HepG2 (cell line): ENCODE data around the gene CIAPIN1. TPM values are rescaled to one million over a fixed set of nuclear protein-coding genes. Genes with fewer than 3 reads are reported as not detected.

ENCODE experiments used
- ATAC-seq: fragments of 200-7000 bp; cut with Tn5 transposase; 3 replicates; pipeline ENCODE4 v1.9.1; 2020; ENCODE audit warnings: mild to moderate bottlenecking, moderate library complexity
- BruUV-seq: library from RNA; stranded (reverse); fragments of 400-500 nt; replicated peaks from 2 replicates; lab custom pipeline; 2021; lab: Mats Ljungman, UMichigan
- CTCF ChIA-PET: fragments of 300-600 bp; formaldehyde crosslinking; extraction: SDS; loops from one replicate; lab custom pipeline; 2021; ENCODE audit warnings: low total read pairs, inconsistent platforms, low intra/inter-chr PET ratio; lab: Yijun Ruan, JAX
- POLR2A ChIA-PET: fragments of 350-600 bp; sonication (Branson Sonifier 250); formaldehyde crosslinking; loops from one replicate; lab custom pipeline; 2020; ENCODE audit warnings: antibody characterized with exemption, inconsistent platforms; lab: Yijun Ruan, JAX
- DNase-seq: peaks from one replicate; pipeline ENCODE4 v3.0.0-alpha.2; 2015; ENCODE audit warnings: low spot score
- FAIRE-seq: peaks from 3 replicates; lab custom pipeline; 2011; peaks lifted over from hg19 to GRCh38; lab: Jason Lieb, UNC
- H2AFZ ChIP-seq: one replicate; pipeline ENCODE4 v1.6.1; 2011; ENCODE audit warnings: low read length, inconsistent platforms
- H3K27ac ChIP-seq: fragments of 300-600 bp; 3 replicates; pipeline ENCODE4 v1.8.0; 2011; ENCODE audit warnings: mixed run types, mild to moderate bottlenecking, mixed read lengths, low read length, inconsistent platforms; ENCODE audit not compliant: insufficient read depth; ENCODE audit errors: extremely low read length
- H3K27me3 ChIP-seq, 2 experiments: fragments of 200-600 bp in 1 of 2; 2 replicates in 1 of 2; 3 replicates in 1 of 2; pipeline versions ENCODE4 v1.6.0 to v1.8.0; 2011; ENCODE audit warnings: low read length in 2 of 2, mild to moderate bottlenecking in 2 of 2, moderate library complexity in 2 of 2, inconsistent platforms in 1 of 2; ENCODE audit not compliant: insufficient read depth in 2 of 2, control insufficient read depth in 1 of 2
- H3K36me3 ChIP-seq, 2 experiments: fragments of 200-600 bp in 1 of 2; replicated peaks in 1 of 2; 2 replicates in 1 of 2; 3 replicates in 1 of 2; pipeline versions ENCODE4 v1.5.1 to v1.8.0; 2011; ENCODE audit warnings: low read length in 2 of 2, inconsistent platforms in 1 of 2; ENCODE audit not compliant: insufficient read depth in 2 of 2, control insufficient read depth in 1 of 2
- H3K4me1 ChIP-seq: 2 replicates; pipeline ENCODE4 v1.5.1; 2012; ENCODE audit warnings: low read length, inconsistent platforms; ENCODE audit not compliant: insufficient read depth
- H3K4me2 ChIP-seq: 2 replicates; pipeline ENCODE4 v1.6.0; 2011; ENCODE audit warnings: low read depth, low read length, inconsistent platforms
- H3K4me3 ChIP-seq, 3 experiments: fragments of 200-600 bp in 1 of 3; sonication (generic), shearing (Covaris generic) in 1 of 3; replicated peaks in 1 of 3; 2 replicates each; pipeline ENCODE4 v1.5.1; 2011 to 2016; ENCODE audit warnings: low read length in 3 of 3, inconsistent platforms in 2 of 3, low read depth in 2 of 3, mild to moderate bottlenecking in 2 of 3, control low read depth in 1 of 3, mixed read lengths in 1 of 3; ENCODE audit not compliant: insufficient read depth in 1 of 3
- H3K79me2 ChIP-seq: one replicate; pipeline ENCODE4 v1.6.1; 2011; ENCODE audit warnings: low read length, inconsistent platforms; ENCODE audit not compliant: insufficient read depth
- H3K9ac ChIP-seq: 2 replicates; pipeline ENCODE4 v1.6.0; 2011; ENCODE audit warnings: mild to moderate bottlenecking, low read depth, low read length, inconsistent platforms; ENCODE audit not compliant: insufficient read depth
- H3K9me3 ChIP-seq: 2 replicates; pipeline ENCODE4 v1.5.1; 2012; ENCODE audit warnings: mild to moderate bottlenecking, low read length
- H4K20me1 ChIP-seq: 2 replicates; pipeline ENCODE4 v1.6.0; 2011; ENCODE audit warnings: inconsistent platforms, mild to moderate bottlenecking, low read length, moderate library complexity; ENCODE audit not compliant: insufficient read depth
- GABPB1 ChIP-seq: IDR thresholded peaks from 2 replicates; pipeline ENCODE4 v1.6.1; 2016; ENCODE audit warnings: mild to moderate bottlenecking, missing genetic modification reagents, moderate library complexity, missing compliant biosample characterization
- HNRNPLL ChIP-seq: fragments of 200-400 bp; formaldehyde crosslinking; IDR thresholded peaks from 2 replicates; pipeline ENCODE4 v1.6.1; 2017; ENCODE audit warnings: mild to moderate bottlenecking, low read depth, low read length; ENCODE audit not compliant: poor library complexity, severe bottlenecking
- MEIS1 ChIP-seq: sonication (generic); formaldehyde crosslinking; IDR thresholded peaks from 2 replicates; pipeline ENCODE4 v1.9.0; 2021; ENCODE audit warnings: mild to moderate bottlenecking, missing genetic modification reagents, moderate library complexity, borderline replicate concordance
- RAD21 ChIP-seq: fragments of 450-650 bp; formaldehyde crosslinking; IDR thresholded peaks from 2 replicates; pipeline ENCODE4 v1.5.0; 2020; ENCODE audit warnings: mild to moderate bottlenecking
- RCOR2 ChIP-seq: IDR thresholded peaks from 2 replicates; pipeline ENCODE4 v1.6.1; 2016; ENCODE audit warnings: missing biosample characterization, missing genetic modification reagents
- STAG1 ChIP-seq: sonication (generic); formaldehyde crosslinking; IDR thresholded peaks from 2 replicates; pipeline ENCODE4 v1.4.0; 2020; ENCODE audit warnings: missing genetic modification reagents
- STAT5B ChIP-seq: sonication (generic); formaldehyde crosslinking; IDR thresholded peaks from 2 replicates; pipeline ENCODE4 v1.4.0; 2020; ENCODE audit warnings: missing genetic modification reagents
- TBX2 ChIP-seq: sonication (generic); formaldehyde crosslinking; IDR thresholded peaks from 2 replicates; pipeline ENCODE4 v1.5.0; 2020; ENCODE audit warnings: missing genetic modification reagents, mild to moderate bottlenecking, borderline replicate concordance
- WGBS: methylation state at CpG from one replicate; pipeline ENCODE4 v1.1.6; 2017; ENCODE audit warnings: low lambda C conversion rate; 5-methylcytosine and 5-hydroxymethylcytosine counted together
- in situ Hi-C: cut with HindIII; loops from 2 replicates; pipeline ENCODE4 v1.10.0; 2017; ENCODE audit warnings: low pct_unique_long_range_greater_than_20kb; ENCODE audit not compliant: extremely low pct_ligation_motif_present
- intact Hi-C: fragments of 100-400 bp; cut with micrococcal nuclease; formaldehyde crosslinking; loops from one replicate; pipeline ENCODE4 v1.10.0; 2022; ENCODE audit not compliant: unreplicated experiment
- polyA plus RNA-seq, 8 experiments: library from polyadenylated mRNA; depleted of rRNA in 3 of 8; stranded (reverse) in 7 of 8; unstranded in 1 of 8; fragments of >200 nt; fragmentation: Illumina TruSeq in 4 of 8; extraction: Trizol in 4 of 8; gene quantifications; 2 replicates each; pipeline versions ENCODE4 v1.2.1 to v1.2.3, GENCODE V29; 2011 to 2016; ENCODE audit warnings: low read depth in 4 of 8, missing spikeins in 1 of 8, mixed read lengths in 1 of 8; ENCODE audit not compliant: insufficient read depth in 1 of 8
- total RNA-seq, 5 experiments: library from RNA; depleted of rRNA; stranded (reverse); fragments of >200 nt; fragmentation: Illumina TruSeq; extraction: Trizol; gene quantifications; 2 replicates each; pipeline ENCODE4 v1.2.3, GENCODE V29; 2016; ENCODE audit warnings: low read depth in 1 of 5
- TF ChIP-seq, protein P1 (sequence below), 2 experiments: sonication (generic) in 1 of 2; formaldehyde crosslinking in 1 of 2; IDR thresholded peaks; 2 replicates each; pipeline versions ENCODE4 v1.4.0 to v1.6.1; 2018 to 2020; ENCODE audit warnings: missing genetic modification reagents in 2 of 2, borderline replicate concordance in 1 of 2, low read depth in 1 of 2, mild to moderate bottlenecking in 1 of 2, missing biosample characterization in 1 of 2
- TF ChIP-seq, protein P2 (sequence below): sonication (generic); formaldehyde crosslinking; IDR thresholded peaks from 2 replicates; pipeline ENCODE4 v1.5.0; 2020; ENCODE audit warnings: mild to moderate bottlenecking, missing genetic modification reagents, moderate library complexity
- TF ChIP-seq, protein P3 (sequence below): sonication (generic); formaldehyde crosslinking; IDR thresholded peaks from 2 replicates; pipeline ENCODE4 v1.8.1; 2023; ENCODE audit warnings: mild to moderate bottlenecking, missing genetic modification reagents
- TF ChIP-seq, protein P4 (sequence below): sonication (generic); formaldehyde crosslinking; IDR thresholded peaks from 2 replicates; pipeline ENCODE4 v1.5.0; 2020; ENCODE audit warnings: missing genetic modification reagents
- TF ChIP-seq, protein P5 (sequence below): sonication (generic); formaldehyde crosslinking; IDR thresholded peaks from 2 replicates; pipeline ENCODE4 v1.4.0; 2020; ENCODE audit warnings: mild to moderate bottlenecking, low read depth, missing genetic modification reagents

CIAPIN1 gene
- total and polyA plus RNA-seq, 2 of the 13 experiments (the other 11 are each of a cell fraction or from before 2014, with no cell fraction given): 69.3 to 89.7 TPM

DNA sequence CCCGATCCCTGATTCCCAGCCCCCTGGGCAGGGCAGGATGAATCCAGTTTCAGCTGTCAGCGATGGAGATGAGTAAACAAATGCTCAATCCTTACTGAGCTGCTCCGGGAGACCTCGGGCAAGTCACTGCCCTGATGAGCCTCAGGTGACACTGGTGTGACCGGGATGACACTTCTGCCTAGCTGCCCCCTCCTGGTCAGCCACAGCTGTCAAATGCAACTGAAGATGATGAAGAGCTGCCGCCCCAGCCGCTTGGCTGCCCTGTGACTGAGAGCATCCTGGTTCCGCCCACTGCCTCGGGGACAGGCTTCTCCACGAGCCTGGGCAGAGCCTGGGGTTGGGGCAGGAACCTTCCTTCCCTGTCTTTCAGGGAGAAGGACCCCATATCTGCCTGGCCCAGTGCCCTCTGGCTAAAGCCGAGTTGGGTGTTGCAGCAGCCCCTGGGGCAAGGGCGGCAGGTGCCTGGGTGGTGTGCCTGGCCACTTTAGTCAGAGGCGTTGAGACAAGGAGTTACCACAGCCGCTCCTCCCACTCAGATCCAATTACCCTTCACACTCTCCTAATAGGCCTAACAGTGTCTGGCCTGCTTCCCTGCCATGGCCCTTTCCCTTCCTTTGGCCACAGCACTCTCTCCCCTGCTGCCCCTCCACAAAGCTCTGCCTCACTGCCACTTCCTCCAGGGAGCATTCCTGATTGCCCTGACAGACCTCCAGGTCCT lies 37.2 kb downstream of the CIAPIN1 start:
- Histone ChIP-seq H2AFZ (no peak overlapping the region), H3K4me2 (no peak overlapping the region), H3K4me3 (no peak overlapping the region), H3K27me3 (peaks cover 9 to 49% of the 10 kb centered on the region in 2 experiments; a peak in 4 of 5 replicates), H3K36me3 (no peaks in the 10 kb centered on the region), H3K27ac (no peak overlapping the region), H3K9ac (no peak overlapping the region), H3K4me1 (peaks cover 18% of the 10 kb centered on the region; the same call in 1 of the 2 replicates), H4K20me1 (no peaks in the 10 kb centered on the region), H3K79me2 (no peaks in the 10 kb centered on the region), H3K9me3 (no peaks in the 10 kb centered on the region)
- intact Hi-C loops: loop anchor here (1.0 to 10.0 kb wide), 2 partner anchors 106 to 325 kb away; no protein-coding TSS in a partner anchor
- POLR2A ChIA-PET: interaction anchor here (0.8 to 1.0 kb wide), 2 partner anchors 38 to 75 kb away, joined by 3 read pairs; partner anchors contain the start of gene CX3CL1
- ATAC-seq (peak; percentile 74), FAIRE-seq (peak; percentile 71), DNase-seq (peak; percentile 49)
- no TSS peak for BruUV-seq
- WGBS: 15% methylated on average over 10 of the region's 14 CpGs
- in situ Hi-C loops: no loop called here
- CTCF ChIA-PET: interaction anchor here (1.3 to 1.9 kb wide), 2 partner anchors 106 to 109 kb away, joined by 3 to 13 read pairs; no protein-coding TSS in a partner anchor
- TF ChIP-seq, protein P1, sequence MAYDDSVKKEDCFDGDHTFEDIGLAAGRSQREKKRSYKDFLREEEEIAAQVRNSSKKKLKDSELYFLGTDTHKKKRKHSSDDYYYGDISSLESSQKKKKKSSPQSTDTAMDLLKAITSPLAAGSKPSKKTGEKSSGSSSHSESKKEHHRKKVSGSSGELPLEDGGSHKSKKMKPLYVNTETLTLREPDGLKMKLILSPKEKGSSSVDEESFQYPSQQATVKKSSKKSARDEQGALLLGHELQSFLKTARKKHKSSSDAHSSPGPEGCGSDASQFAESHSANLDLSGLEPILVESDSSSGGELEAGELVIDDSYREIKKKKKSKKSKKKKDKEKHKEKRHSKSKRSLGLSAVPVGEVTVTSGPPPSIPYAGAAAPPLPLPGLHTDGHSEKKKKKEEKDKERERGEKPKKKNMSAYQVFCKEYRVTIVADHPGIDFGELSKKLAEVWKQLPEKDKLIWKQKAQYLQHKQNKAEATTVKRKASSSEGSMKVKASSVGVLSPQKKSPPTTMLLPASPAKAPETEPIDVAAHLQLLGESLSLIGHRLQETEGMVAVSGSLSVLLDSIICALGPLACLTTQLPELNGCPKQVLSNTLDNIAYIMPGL (CRISPR knock-in tag; IDR thresholded peaks at IDR 0.05; ENCODE audit: borderline replicate concordance in 1 of 2, low read depth in 1 of 2): 0 out of 4 replicates have a peak, but pooled peaks of 1 of the 2 experiments have one; percentile 34
- TF ChIP-seq RCOR2 (CRISPR knock-in tag): 0 out of 2 replicates have a peak, but pooled peaks have one; percentile 26
- TF ChIP-seq, protein P2, sequence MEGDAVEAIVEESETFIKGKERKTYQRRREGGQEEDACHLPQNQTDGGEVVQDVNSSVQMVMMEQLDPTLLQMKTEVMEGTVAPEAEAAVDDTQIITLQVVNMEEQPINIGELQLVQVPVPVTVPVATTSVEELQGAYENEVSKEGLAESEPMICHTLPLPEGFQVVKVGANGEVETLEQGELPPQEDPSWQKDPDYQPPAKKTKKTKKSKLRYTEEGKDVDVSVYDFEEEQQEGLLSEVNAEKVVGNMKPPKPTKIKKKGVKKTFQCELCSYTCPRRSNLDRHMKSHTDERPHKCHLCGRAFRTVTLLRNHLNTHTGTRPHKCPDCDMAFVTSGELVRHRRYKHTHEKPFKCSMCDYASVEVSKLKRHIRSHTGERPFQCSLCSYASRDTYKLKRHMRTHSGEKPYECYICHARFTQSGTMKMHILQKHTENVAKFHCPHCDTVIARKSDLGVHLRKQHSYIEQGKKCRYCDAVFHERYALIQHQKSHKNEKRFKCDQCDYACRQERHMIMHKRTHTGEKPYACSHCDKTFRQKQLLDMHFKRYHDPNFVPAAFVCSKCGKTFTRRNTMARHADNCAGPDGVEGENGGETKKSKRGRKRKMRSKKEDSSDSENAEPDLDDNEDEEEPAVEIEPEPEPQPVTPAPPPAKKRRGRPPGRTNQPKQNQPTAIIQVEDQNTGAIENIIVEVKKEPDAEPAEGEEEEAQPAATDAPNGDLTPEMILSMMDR (CRISPR knock-in tag): peak; percentile 62
- TF ChIP-seq RAD21: peak; percentile 68
- TF ChIP-seq, protein P3, sequence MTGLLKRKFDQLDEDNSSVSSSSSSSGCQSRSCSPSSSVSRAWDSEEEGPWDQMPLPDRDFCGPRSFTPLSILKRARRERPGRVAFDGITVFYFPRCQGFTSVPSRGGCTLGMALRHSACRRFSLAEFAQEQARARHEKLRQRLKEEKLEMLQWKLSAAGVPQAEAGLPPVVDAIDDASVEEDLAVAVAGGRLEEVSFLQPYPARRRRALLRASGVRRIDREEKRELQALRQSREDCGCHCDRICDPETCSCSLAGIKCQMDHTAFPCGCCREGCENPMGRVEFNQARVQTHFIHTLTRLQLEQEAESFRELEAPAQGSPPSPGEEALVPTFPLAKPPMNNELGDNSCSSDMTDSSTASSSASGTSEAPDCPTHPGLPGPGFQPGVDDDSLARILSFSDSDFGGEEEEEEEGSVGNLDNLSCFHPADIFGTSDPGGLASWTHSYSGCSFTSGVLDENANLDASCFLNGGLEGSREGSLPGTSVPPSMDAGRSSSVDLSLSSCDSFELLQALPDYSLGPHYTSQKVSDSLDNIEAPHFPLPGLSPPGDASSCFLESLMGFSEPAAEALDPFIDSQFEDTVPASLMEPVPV: peak; percentile 36; the same call in 1 of the 2 replicates
- TF ChIP-seq, protein P4, sequence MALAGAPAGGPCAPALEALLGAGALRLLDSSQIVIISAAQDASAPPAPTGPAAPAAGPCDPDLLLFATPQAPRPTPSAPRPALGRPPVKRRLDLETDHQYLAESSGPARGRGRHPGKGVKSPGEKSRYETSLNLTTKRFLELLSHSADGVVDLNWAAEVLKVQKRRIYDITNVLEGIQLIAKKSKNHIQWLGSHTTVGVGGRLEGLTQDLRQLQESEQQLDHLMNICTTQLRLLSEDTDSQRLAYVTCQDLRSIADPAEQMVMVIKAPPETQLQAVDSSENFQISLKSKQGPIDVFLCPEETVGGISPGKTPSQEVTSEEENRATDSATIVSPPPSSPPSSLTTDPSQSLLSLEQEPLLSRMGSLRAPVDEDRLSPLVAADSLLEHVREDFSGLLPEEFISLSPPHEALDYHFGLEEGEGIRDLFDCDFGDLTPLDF: no peak
- TF ChIP-seq, protein P5, sequence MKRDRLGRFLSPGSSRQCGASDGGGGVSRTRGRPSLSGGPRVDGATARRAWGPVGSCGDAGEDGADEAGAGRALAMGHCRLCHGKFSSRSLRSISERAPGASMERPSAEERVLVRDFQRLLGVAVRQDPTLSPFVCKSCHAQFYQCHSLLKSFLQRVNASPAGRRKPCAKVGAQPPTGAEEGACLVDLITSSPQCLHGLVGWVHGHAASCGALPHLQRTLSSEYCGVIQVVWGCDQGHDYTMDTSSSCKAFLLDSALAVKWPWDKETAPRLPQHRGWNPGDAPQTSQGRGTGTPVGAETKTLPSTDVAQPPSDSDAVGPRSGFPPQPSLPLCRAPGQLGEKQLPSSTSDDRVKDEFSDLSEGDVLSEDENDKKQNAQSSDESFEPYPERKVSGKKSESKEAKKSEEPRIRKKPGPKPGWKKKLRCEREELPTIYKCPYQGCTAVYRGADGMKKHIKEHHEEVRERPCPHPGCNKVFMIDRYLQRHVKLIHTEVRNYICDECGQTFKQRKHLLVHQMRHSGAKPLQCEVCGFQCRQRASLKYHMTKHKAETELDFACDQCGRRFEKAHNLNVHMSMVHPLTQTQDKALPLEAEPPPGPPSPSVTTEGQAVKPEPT (CRISPR knock-in tag): no peak
- peak; percentile 68 for TF ChIP-seq STAG1 (CRISPR knock-in tag)
- TF ChIP-seq TBX2 (CRISPR knock-in tag): 0 out of 2 replicates have a peak, but pooled peaks have one; percentile 22
- no peak for TF ChIP-seq HNRNPLL
- peak; percentile 49; the same call in 1 of the 2 replicates for TF ChIP-seq MEIS1 (CRISPR knock-in tag)
- no peak for TF ChIP-seq STAT5B
- no peak for TF ChIP-seq GABPB1 (CRISPR knock-in tag)
